ENCODE data around the gene CEP162. TPM values are rescaled to one million over a fixed set of nuclear protein-coding genes. Genes with fewer than 3 reads are reported as not detected.

Gene CEP162
- total RNA-seq, 1 donor = 6.0 TPM

DNA sequence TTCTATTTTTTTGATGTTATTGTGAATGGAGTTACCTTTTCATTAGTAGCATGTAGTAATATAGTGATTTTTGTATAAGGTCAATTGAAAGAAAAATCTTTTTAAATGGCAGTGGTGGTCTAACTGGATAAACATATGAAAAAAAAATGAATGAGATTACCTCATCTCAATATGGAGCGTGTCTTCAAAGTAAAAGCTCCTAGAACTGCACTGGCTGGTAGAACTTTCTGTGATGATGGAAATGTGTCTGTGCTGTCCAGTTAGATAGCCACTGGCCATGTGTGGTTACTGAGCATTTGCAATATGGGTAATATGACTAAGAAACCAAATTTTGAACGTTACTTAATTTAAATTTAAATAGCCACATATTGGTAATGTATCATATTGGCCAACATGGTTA lies 149.8 kb downstream of the CEP162 start:
- H3K4me3 ChIP-seq (ENCODE audit: low read depth, low read length) = no peak overlapping the region
- TF ChIP-seq, protein P1, sequence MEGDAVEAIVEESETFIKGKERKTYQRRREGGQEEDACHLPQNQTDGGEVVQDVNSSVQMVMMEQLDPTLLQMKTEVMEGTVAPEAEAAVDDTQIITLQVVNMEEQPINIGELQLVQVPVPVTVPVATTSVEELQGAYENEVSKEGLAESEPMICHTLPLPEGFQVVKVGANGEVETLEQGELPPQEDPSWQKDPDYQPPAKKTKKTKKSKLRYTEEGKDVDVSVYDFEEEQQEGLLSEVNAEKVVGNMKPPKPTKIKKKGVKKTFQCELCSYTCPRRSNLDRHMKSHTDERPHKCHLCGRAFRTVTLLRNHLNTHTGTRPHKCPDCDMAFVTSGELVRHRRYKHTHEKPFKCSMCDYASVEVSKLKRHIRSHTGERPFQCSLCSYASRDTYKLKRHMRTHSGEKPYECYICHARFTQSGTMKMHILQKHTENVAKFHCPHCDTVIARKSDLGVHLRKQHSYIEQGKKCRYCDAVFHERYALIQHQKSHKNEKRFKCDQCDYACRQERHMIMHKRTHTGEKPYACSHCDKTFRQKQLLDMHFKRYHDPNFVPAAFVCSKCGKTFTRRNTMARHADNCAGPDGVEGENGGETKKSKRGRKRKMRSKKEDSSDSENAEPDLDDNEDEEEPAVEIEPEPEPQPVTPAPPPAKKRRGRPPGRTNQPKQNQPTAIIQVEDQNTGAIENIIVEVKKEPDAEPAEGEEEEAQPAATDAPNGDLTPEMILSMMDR (IDR thresholded peaks at IDR 0.05; ENCODE audit: insufficient read depth, low read depth, low read length) = no peak
- DNase-seq (ENCODE audit: low read depth) = no peak

DNA sequence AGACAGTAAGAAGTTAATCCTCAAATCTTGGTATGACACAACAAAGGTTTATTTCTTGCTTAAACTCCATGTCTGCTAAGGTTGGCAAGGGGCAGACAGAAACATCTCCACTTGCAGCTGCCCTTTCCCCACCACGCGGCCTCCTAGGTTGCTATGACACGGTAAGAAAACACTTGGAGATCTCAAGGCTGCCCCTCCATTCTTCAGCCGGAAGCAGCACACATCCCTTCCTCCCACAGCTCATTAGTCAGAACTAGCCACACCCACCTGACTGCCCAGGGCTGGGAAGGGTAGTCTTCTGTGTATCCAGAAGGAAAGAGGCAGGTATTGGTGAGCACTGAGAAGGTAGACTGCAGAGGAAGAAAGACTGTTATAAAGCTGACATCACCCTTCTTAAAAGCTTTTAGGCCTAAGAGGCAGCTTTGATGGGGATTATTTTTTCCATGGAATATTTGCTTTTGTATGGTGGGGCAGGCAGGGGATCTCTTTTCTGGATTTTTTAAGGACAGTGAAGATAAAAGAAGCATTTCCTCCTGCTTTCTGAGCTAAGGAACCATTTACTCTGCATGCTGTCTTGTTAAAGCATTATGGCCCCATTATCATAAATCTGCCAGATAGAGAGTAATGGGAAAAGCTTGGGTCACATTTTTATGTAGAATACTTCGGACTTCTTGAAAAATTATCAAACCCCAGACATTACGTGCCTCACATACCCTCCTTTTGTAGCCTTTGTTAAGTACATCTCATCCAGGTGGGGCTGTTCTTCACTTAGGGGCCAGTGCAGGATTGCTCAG lies 152.3 kb downstream of the CEP162 start:
- TF ChIP-seq, protein P1 (IDR thresholded peaks at IDR 0.05; ENCODE audit: insufficient read depth, low read depth, low read length) = no peak
- H3K4me3 ChIP-seq (ENCODE audit: low read depth, low read length) = no peak overlapping the region
- peak; percentile 17 for DNase-seq (ENCODE audit: low read depth)

Other genes starting within 250 kb of the CEP162 start
- not detected in 2 replicates for gene MRAP2, start 193.9 kb downstream of the CEP162 start, total RNA-seq